Measurements from ENCODE around the gene NPHP4. TPM values are rescaled to one million over a fixed set of nuclear protein-coding genes. Genes with fewer than 3 reads are reported as not detected.

NPHP4 gene
- total and polyA plus RNA-seq, 10 of the 15 experiments (the other 5 are each of a cell fraction or from before 2014, with no cell fraction given), result 0.16 to 10.5 (median 3.1) TPM

DNA sequence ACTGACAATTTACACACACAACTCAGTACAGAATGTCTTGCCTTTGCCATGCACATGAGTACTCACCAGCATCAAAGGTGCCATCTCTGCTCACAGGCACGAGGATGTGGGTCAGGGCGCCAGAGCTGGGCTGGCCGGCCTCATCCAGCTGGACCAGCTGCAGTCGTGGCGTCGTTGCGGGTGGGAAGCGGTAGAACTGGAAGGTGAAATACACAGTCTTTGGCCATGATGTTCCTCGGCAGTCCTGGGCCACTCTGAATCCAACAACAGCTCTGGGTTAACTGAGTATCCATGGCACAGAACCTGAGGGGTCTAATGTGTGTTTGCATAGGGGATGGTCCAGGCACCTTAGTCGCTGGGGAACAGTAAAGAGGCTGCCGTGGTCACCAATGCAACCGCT is 87.7 kb downstream of the NPHP4 start:
- H3K4me2 ChIP-seq (ENCODE audit: control insufficient read depth, insufficient read depth), result no peak overlapping the region
- no peak overlapping the region for H3K27ac ChIP-seq (ENCODE audit: control insufficient read depth, insufficient read depth)
- TF ChIP-seq PAX8 (IDR thresholded peaks at IDR 0.05), result no peak
- ChIA-PET RAD21 (ENCODE audit: unreplicated experiment) (no interaction called here), CTCF (no interaction called here), SMC1A (ENCODE audit: uncharacterized antibody, unreplicated experiment) (no interaction called here), POLR2A (no interaction called here)
- no TSS peak for BruUV-seq (replicated peaks)
- FAIRE-seq, result no peak
- H3K9me3 ChIP-seq (replicated peaks; ENCODE audit: control insufficient read depth, insufficient read depth, low read length), result no peaks in the 10 kb centered on the region
- 93% methylated on average over 12 of the region's 12 CpGs for WGBS (ENCODE audit: insufficient coverage, insufficient replicate concordance, low lambda C conversion rate, missing lambda C conversion rate)
- H3K4me1 ChIP-seq (ENCODE audit: control insufficient read depth, insufficient read depth, low read length), result no peaks in the 10 kb centered on the region
- ATAC-seq, result no peak
- H3K27me3 ChIP-seq (replicated peaks in 1 of 2; ENCODE audit: control insufficient read depth in 2 of 2, insufficient read depth in 2 of 2, low read length in 1 of 2), result no peaks in the 10 kb centered on the region
- H3K36me3 ChIP-seq (ENCODE audit: control insufficient read depth in 2 of 2, insufficient read depth in 2 of 2, low read length in 1 of 2), result peaks cover 0 to 3% of the 10 kb centered on the region in 2 experiments; a peak in 3 of 4 replicates
- no peak for DNase-seq (ENCODE audit: low read depth, low spot score)
- H3K79me2 ChIP-seq (ENCODE audit: control insufficient read depth, insufficient read depth, low read length), result no peaks in the 10 kb centered on the region
- H3K9ac ChIP-seq (ENCODE audit: control insufficient read depth, insufficient read depth, low read length), result no peak overlapping the region
- no peaks in the 10 kb centered on the region for H4K20me1 ChIP-seq (ENCODE audit: control insufficient read depth, insufficient read depth)
- H2AFZ ChIP-seq (ENCODE audit: control insufficient read depth, low read depth, low read length), result no peak overlapping the region
- H3K4me3 ChIP-seq, result no peak overlapping the region
- intact Hi-C loops (cut with micrococcal nuclease; ENCODE audit: unreplicated experiment), result no loop called here
- in situ Hi-C loops (cut with MboI), result no loop called here

- no peak for FAIRE-seq
- no TSS peak for BruUV-seq (replicated peaks)
- H3K4me3 ChIP-seq, result no peak overlapping the region
- no peaks in the 10 kb centered on the region for H3K79me2 ChIP-seq (ENCODE audit: control insufficient read depth, insufficient read depth, low read length)
- no peak overlapping the region for H3K9ac ChIP-seq (ENCODE audit: control insufficient read depth, insufficient read depth, low read length)
- in situ Hi-C loops (cut with MboI) (no loop called here), intact Hi-C loops (cut with micrococcal nuclease; ENCODE audit: unreplicated experiment) (no loop called here)
- no peak overlapping the region for H2AFZ ChIP-seq (ENCODE audit: control insufficient read depth, low read depth, low read length)
- WGBS (ENCODE audit: insufficient coverage, insufficient replicate concordance, low lambda C conversion rate, missing lambda C conversion rate), result 94% methylated on average over 8 of the region's 8 CpGs
- ChIA-PET SMC1A (ENCODE audit: uncharacterized antibody, unreplicated experiment) (no interaction called here), RAD21 (ENCODE audit: unreplicated experiment) (no interaction called here), POLR2A (no interaction called here), CTCF (no interaction called here)
- no peak overlapping the region for H3K4me2 ChIP-seq (ENCODE audit: control insufficient read depth, insufficient read depth)
- no peaks in the 10 kb centered on the region for H3K9me3 ChIP-seq (replicated peaks; ENCODE audit: control insufficient read depth, insufficient read depth, low read length)
- H3K4me1 ChIP-seq (ENCODE audit: control insufficient read depth, insufficient read depth, low read length), result no peaks in the 10 kb centered on the region
- no peaks in the 10 kb centered on the region for H4K20me1 ChIP-seq (ENCODE audit: control insufficient read depth, insufficient read depth)
- peaks cover 0 to 3% of the 10 kb centered on the region in 2 experiments; a peak in 3 of 4 replicates for H3K36me3 ChIP-seq (ENCODE audit: control insufficient read depth in 2 of 2, insufficient read depth in 2 of 2, low read length in 1 of 2)
- no peak for DNase-seq (ENCODE audit: low read depth, low spot score)
- H3K27me3 ChIP-seq (replicated peaks in 1 of 2; ENCODE audit: control insufficient read depth in 2 of 2, insufficient read depth in 2 of 2, low read length in 1 of 2), result no peaks in the 10 kb centered on the region
- H3K27ac ChIP-seq (ENCODE audit: control insufficient read depth, insufficient read depth), result no peak overlapping the region
- no peak for ATAC-seq
- TF ChIP-seq, protein P1, sequence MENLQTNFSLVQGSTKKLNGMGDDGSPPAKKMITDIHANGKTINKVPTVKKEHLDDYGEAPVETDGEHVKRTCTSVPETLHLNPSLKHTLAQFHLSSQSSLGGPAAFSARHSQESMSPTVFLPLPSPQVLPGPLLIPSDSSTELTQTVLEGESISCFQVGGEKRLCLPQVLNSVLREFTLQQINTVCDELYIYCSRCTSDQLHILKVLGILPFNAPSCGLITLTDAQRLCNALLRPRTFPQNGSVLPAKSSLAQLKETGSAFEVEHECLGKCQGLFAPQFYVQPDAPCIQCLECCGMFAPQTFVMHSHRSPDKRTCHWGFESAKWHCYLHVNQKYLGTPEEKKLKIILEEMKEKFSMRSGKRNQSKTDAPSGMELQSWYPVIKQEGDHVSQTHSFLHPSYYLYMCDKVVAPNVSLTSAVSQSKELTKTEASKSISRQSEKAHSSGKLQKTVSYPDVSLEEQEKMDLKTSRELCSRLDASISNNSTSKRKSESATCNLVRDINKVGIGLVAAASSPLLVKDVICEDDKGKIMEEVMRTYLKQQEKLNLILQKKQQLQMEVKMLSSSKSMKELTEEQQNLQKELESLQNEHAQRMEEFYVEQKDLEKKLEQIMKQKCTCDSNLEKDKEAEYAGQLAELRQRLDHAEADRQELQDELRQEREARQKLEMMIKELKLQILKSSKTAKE (IDR thresholded peaks at IDR 0.05; ENCODE audit: low read depth, poor library complexity, severe bottlenecking), result no peak
- TF ChIP-seq, protein P2, sequence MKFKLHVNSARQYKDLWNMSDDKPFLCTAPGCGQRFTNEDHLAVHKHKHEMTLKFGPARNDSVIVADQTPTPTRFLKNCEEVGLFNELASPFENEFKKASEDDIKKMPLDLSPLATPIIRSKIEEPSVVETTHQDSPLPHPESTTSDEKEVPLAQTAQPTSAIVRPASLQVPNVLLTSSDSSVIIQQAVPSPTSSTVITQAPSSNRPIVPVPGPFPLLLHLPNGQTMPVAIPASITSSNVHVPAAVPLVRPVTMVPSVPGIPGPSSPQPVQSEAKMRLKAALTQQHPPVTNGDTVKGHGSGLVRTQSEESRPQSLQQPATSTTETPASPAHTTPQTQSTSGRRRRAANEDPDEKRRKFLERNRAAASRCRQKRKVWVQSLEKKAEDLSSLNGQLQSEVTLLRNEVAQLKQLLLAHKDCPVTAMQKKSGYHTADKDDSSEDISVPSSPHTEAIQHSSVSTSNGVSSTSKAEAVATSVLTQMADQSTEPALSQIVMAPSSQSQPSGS (IDR thresholded peaks at IDR 0.05; ENCODE audit: low read length), result no peak
- no peak for TF ChIP-seq GATAD2B (conservative IDR thresholded peaks at IDR 0.05; ENCODE audit: low read depth)
- TF ChIP-seq, protein P3, sequence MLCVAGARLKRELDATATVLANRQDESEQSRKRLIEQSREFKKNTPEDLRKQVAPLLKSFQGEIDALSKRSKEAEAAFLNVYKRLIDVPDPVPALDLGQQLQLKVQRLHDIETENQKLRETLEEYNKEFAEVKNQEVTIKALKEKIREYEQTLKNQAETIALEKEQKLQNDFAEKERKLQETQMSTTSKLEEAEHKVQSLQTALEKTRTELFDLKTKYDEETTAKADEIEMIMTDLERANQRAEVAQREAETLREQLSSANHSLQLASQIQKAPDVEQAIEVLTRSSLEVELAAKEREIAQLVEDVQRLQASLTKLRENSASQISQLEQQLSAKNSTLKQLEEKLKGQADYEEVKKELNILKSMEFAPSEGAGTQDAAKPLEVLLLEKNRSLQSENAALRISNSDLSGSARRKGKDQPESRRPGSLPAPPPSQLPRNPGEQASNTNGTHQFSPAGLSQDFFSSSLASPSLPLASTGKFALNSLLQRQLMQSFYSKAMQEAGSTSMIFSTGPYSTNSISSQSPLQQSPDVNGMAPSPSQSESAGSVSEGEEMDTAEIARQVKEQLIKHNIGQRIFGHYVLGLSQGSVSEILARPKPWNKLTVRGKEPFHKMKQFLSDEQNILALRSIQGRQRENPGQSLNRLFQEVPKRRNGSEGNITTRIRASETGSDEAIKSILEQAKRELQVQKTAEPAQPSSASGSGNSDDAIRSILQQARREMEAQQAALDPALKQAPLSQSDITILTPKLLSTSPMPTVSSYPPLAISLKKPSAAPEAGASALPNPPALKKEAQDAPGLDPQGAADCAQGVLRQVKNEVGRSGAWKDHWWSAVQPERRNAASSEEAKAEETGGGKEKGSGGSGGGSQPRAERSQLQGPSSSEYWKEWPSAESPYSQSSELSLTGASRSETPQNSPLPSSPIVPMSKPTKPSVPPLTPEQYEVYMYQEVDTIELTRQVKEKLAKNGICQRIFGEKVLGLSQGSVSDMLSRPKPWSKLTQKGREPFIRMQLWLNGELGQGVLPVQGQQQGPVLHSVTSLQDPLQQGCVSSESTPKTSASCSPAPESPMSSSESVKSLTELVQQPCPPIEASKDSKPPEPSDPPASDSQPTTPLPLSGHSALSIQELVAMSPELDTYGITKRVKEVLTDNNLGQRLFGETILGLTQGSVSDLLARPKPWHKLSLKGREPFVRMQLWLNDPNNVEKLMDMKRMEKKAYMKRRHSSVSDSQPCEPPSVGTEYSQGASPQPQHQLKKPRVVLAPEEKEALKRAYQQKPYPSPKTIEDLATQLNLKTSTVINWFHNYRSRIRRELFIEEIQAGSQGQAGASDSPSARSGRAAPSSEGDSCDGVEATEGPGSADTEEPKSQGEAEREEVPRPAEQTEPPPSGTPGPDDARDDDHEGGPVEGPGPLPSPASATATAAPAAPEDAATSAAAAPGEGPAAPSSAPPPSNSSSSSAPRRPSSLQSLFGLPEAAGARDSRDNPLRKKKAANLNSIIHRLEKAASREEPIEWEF (IDR thresholded peaks at IDR 0.05; ENCODE audit: insufficient replicate concordance, low read depth, low read length), result no peak
- no peak for TF ChIP-seq DPF2 (IDR thresholded peaks at IDR 0.05)
- TF ChIP-seq RELA (IDR thresholded peaks at IDR 0.05; ENCODE audit: borderline replicate concordance, partially characterized antibody), result no peak
- TF ChIP-seq ATF7 (IDR thresholded peaks at IDR 0.05; ENCODE audit: low read depth), result no peak
- TF ChIP-seq NFYA (IDR thresholded peaks at IDR 0.05; ENCODE audit: borderline replicate concordance, low read depth, low read length), result no peak
These were observed 88.5 kb downstream of the NPHP4 start for GRCh38 chr1:5903680-5904079.

Measured in GM12878 (cell line).